Measurements from ENCODE around the gene LCP1.

Gene LCP1

GRCh38 chr13:46210362-46211083 is 28.5 kb upstream of the LCP1 start:
- TF ChIP-seq CTCF (IDR thresholded peaks at IDR 0.05; ENCODE audit: low read depth, low read length): no peak
- Histone ChIP-seq H3K9me3 (no peaks in the 10 kb centered on the region), H3K36me3 (no peaks in the 10 kb centered on the region), H3K4me3 (ENCODE audit: low read depth, low read length) (peak overlapping the region; percentile 56), H3K27me3 (peaks cover 25% of the 10 kb centered on the region), H3K4me1 (no peaks in the 10 kb centered on the region)
- no peak for DNase-seq

GRCh38 chr13:46207828-46208227 is 25.9 kb upstream of the LCP1 start:
- no peaks in the 10 kb centered on the region for H3K36me3 ChIP-seq
- no peak for TF ChIP-seq CTCF (IDR thresholded peaks at IDR 0.05; ENCODE audit: low read depth, low read length)
- peaks cover 25% of the 10 kb centered on the region for H3K27me3 ChIP-seq
- H3K9me3 ChIP-seq: no peaks in the 10 kb centered on the region
- H3K4me3 ChIP-seq (ENCODE audit: low read depth, low read length): no peak overlapping the region
- DNase-seq: no peak
- H3K4me1 ChIP-seq: no peaks in the 10 kb centered on the region

GRCh38 chr13:46206143-46206542 is 24.2 kb upstream of the LCP1 start:
- Histone ChIP-seq H3K9me3 (no peaks in the 10 kb centered on the region), H3K36me3 (no peaks in the 10 kb centered on the region), H3K27me3 (peaks cover 13% of the 10 kb centered on the region), H3K4me1 (no peaks in the 10 kb centered on the region), H3K4me3 (ENCODE audit: low read depth, low read length) (no peak overlapping the region)
- TF ChIP-seq CTCF (IDR thresholded peaks at IDR 0.05; ENCODE audit: low read depth, low read length): no peak
- no peak for DNase-seq

- DNase-seq: no peak
These were observed 21.0 kb upstream of the LCP1 start for GRCh38 chr13:46202966-46203365.

GRCh38 chr13:46202188-46202795 is 20.3 kb upstream of the LCP1 start:
- Histone ChIP-seq H3K36me3 (no peaks in the 10 kb centered on the region), H3K4me3 (ENCODE audit: low read depth, low read length) (no peak overlapping the region), H3K27me3 (no peaks in the 10 kb centered on the region), H3K4me1 (no peaks in the 10 kb centered on the region), H3K9me3 (no peaks in the 10 kb centered on the region)
- TF ChIP-seq CTCF (IDR thresholded peaks at IDR 0.05; ENCODE audit: low read depth, low read length): no peak
- DNase-seq: no peak

More at GRCh38 chr13:46202966-46203365, 21.0 kb upstream of the LCP1 start:
- TF ChIP-seq CTCF (IDR thresholded peaks at IDR 0.05; ENCODE audit: low read depth, low read length): no peak
- Histone ChIP-seq H3K9me3 (no peaks in the 10 kb centered on the region), H3K36me3 (no peaks in the 10 kb centered on the region), H3K4me1 (no peaks in the 10 kb centered on the region), H3K27me3 (no peaks in the 10 kb centered on the region), H3K4me3 (ENCODE audit: low read depth, low read length) (no peak overlapping the region)

GRCh38 chr13:46198696-46199193 is 16.8 kb upstream of the LCP1 start:
- no peaks in the 10 kb centered on the region for H3K4me1 ChIP-seq

More at GRCh38 chr13:46198696-46199193, 16.8 kb upstream of the LCP1 start:
- DNase-seq: no peak
- Histone ChIP-seq H3K27me3 (no peaks in the 10 kb centered on the region), H3K9me3 (no peaks in the 10 kb centered on the region), H3K4me3 (ENCODE audit: low read depth, low read length) (no peak overlapping the region), H3K36me3 (no peaks in the 10 kb centered on the region)
- TF ChIP-seq CTCF (IDR thresholded peaks at IDR 0.05; ENCODE audit: low read depth, low read length): no peak
